ENCODE data around the gene MC1R. TPM values are rescaled to one million over a fixed set of nuclear protein-coding genes. Genes with fewer than 3 reads are reported as not detected.

MC1R gene
- total and polyA plus RNA-seq, 2 experiments from 2014 or later = 0.74 to 4.3 TPM

DNA sequence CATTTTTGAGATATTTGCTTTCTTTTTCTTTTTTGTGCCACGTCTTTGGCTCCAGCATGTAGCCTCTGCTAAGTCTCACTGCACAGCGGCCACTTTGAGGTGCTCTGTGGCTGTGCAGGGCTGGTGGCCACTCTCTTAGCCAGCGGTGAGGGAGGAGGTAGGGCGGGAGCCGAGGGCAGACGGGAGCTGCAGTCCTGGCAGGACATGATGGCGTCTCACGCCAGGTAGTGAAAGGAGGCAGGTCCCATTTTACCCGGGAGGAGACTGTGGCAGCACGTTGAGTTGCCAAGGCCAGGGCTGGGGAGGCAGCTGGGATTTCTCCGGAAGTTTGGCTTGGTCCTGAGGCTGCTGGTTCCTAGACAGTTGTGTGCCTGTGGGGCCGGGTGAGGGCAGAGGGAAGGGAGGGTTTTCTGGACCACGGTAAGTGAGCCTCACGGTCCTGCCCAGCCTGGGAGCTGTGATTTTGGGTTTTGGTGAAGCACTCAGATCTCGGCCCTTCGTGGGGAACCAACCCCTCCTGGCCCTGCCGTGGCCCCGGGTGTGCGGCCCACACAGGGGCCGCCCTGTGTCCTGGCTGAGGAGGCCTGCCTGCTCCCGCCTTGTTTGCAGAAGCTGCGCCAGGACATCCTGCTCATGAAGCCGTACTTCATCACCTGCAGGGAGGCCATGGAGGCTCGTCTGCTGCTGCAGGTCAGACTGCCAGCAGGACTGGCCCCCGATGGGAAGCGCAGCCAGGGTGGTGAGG lies 44.3 kb downstream of the MC1R start:
- Histone ChIP-seq H3F3A (replicated peaks; ENCODE audit: low read depth) (0 out of 2 replicates have a peak, but pooled peaks cover 3% of the 10 kb centered on the region), H3K27ac (ENCODE audit: low read depth) (no peak overlapping the region), H3K4me3 (no peak overlapping the region), H3K79me2 (replicated peaks; ENCODE audit: insufficient read depth) (no peaks in the 10 kb centered on the region), H3K27me3 (ENCODE audit: insufficient read depth) (no peaks in the 10 kb centered on the region), H4K20me1 (replicated peaks; ENCODE audit: insufficient read depth) (0 out of 2 replicates have a peak, but pooled peaks cover 3% of the 10 kb centered on the region), H2AFZ (no peak overlapping the region), H3K4me1 (ENCODE audit: insufficient read depth) (no peaks in the 10 kb centered on the region), H3K9me2 (ENCODE audit: insufficient read depth) (no peaks in the 10 kb centered on the region), H3K4me2 (no peak overlapping the region), H3K36me3 (ENCODE audit: insufficient read depth) (no peaks in the 10 kb centered on the region)
- TF ChIP-seq, protein P1, sequence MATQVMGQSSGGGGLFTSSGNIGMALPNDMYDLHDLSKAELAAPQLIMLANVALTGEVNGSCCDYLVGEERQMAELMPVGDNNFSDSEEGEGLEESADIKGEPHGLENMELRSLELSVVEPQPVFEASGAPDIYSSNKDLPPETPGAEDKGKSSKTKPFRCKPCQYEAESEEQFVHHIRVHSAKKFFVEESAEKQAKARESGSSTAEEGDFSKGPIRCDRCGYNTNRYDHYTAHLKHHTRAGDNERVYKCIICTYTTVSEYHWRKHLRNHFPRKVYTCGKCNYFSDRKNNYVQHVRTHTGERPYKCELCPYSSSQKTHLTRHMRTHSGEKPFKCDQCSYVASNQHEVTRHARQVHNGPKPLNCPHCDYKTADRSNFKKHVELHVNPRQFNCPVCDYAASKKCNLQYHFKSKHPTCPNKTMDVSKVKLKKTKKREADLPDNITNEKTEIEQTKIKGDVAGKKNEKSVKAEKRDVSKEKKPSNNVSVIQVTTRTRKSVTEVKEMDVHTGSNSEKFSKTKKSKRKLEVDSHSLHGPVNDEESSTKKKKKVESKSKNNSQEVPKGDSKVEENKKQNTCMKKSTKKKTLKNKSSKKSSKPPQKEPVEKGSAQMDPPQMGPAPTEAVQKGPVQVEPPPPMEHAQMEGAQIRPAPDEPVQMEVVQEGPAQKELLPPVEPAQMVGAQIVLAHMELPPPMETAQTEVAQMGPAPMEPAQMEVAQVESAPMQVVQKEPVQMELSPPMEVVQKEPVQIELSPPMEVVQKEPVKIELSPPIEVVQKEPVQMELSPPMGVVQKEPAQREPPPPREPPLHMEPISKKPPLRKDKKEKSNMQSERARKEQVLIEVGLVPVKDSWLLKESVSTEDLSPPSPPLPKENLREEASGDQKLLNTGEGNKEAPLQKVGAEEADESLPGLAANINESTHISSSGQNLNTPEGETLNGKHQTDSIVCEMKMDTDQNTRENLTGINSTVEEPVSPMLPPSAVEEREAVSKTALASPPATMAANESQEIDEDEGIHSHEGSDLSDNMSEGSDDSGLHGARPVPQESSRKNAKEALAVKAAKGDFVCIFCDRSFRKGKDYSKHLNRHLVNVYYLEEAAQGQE (IDR thresholded peaks at IDR 0.05; ENCODE audit: unreplicated experiment) = no peak
- TF ChIP-seq NANOG (IDR thresholded peaks at IDR 0.05; ENCODE audit: borderline replicate concordance) (no peak), ZNF114 (CRISPR knock-in tag; IDR thresholded peaks at IDR 0.05) (no peak), EZH2 (IDR thresholded peaks at IDR 0.05; ENCODE audit: low read depth, unreplicated experiment) (no peak), ZNF331 (CRISPR knock-in tag; IDR thresholded peaks at IDR 0.05; ENCODE audit: low read depth) (no peak), CREB1 (CRISPR knock-in tag; IDR thresholded peaks at IDR 0.05; ENCODE audit: low read depth) (no peak), EZH2phosphoT487 (IDR thresholded peaks at IDR 0.05; ENCODE audit: unreplicated experiment) (no peak), STAT1 (IDR thresholded peaks at IDR 0.05; ENCODE audit: unreplicated experiment) (no peak), POLR2AphosphoS5 (IDR thresholded peaks at IDR 0.05; ENCODE audit: low read depth) (no peak), JUNB (IDR thresholded peaks at IDR 0.05; ENCODE audit: unreplicated experiment) (no peak)
- TF ChIP-seq, protein P2, sequence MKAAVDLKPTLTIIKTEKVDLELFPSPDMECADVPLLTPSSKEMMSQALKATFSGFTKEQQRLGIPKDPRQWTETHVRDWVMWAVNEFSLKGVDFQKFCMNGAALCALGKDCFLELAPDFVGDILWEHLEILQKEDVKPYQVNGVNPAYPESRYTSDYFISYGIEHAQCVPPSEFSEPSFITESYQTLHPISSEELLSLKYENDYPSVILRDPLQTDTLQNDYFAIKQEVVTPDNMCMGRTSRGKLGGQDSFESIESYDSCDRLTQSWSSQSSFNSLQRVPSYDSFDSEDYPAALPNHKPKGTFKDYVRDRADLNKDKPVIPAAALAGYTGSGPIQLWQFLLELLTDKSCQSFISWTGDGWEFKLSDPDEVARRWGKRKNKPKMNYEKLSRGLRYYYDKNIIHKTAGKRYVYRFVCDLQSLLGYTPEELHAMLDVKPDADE (IDR thresholded peaks at IDR 0.05) = no peak
- TF ChIP-seq, protein P3, sequence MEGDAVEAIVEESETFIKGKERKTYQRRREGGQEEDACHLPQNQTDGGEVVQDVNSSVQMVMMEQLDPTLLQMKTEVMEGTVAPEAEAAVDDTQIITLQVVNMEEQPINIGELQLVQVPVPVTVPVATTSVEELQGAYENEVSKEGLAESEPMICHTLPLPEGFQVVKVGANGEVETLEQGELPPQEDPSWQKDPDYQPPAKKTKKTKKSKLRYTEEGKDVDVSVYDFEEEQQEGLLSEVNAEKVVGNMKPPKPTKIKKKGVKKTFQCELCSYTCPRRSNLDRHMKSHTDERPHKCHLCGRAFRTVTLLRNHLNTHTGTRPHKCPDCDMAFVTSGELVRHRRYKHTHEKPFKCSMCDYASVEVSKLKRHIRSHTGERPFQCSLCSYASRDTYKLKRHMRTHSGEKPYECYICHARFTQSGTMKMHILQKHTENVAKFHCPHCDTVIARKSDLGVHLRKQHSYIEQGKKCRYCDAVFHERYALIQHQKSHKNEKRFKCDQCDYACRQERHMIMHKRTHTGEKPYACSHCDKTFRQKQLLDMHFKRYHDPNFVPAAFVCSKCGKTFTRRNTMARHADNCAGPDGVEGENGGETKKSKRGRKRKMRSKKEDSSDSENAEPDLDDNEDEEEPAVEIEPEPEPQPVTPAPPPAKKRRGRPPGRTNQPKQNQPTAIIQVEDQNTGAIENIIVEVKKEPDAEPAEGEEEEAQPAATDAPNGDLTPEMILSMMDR (conservative IDR thresholded peaks at IDR 0.05; ENCODE audit: low read depth in 2 of 2) = no peak
- TF ChIP-seq, protein P4, sequence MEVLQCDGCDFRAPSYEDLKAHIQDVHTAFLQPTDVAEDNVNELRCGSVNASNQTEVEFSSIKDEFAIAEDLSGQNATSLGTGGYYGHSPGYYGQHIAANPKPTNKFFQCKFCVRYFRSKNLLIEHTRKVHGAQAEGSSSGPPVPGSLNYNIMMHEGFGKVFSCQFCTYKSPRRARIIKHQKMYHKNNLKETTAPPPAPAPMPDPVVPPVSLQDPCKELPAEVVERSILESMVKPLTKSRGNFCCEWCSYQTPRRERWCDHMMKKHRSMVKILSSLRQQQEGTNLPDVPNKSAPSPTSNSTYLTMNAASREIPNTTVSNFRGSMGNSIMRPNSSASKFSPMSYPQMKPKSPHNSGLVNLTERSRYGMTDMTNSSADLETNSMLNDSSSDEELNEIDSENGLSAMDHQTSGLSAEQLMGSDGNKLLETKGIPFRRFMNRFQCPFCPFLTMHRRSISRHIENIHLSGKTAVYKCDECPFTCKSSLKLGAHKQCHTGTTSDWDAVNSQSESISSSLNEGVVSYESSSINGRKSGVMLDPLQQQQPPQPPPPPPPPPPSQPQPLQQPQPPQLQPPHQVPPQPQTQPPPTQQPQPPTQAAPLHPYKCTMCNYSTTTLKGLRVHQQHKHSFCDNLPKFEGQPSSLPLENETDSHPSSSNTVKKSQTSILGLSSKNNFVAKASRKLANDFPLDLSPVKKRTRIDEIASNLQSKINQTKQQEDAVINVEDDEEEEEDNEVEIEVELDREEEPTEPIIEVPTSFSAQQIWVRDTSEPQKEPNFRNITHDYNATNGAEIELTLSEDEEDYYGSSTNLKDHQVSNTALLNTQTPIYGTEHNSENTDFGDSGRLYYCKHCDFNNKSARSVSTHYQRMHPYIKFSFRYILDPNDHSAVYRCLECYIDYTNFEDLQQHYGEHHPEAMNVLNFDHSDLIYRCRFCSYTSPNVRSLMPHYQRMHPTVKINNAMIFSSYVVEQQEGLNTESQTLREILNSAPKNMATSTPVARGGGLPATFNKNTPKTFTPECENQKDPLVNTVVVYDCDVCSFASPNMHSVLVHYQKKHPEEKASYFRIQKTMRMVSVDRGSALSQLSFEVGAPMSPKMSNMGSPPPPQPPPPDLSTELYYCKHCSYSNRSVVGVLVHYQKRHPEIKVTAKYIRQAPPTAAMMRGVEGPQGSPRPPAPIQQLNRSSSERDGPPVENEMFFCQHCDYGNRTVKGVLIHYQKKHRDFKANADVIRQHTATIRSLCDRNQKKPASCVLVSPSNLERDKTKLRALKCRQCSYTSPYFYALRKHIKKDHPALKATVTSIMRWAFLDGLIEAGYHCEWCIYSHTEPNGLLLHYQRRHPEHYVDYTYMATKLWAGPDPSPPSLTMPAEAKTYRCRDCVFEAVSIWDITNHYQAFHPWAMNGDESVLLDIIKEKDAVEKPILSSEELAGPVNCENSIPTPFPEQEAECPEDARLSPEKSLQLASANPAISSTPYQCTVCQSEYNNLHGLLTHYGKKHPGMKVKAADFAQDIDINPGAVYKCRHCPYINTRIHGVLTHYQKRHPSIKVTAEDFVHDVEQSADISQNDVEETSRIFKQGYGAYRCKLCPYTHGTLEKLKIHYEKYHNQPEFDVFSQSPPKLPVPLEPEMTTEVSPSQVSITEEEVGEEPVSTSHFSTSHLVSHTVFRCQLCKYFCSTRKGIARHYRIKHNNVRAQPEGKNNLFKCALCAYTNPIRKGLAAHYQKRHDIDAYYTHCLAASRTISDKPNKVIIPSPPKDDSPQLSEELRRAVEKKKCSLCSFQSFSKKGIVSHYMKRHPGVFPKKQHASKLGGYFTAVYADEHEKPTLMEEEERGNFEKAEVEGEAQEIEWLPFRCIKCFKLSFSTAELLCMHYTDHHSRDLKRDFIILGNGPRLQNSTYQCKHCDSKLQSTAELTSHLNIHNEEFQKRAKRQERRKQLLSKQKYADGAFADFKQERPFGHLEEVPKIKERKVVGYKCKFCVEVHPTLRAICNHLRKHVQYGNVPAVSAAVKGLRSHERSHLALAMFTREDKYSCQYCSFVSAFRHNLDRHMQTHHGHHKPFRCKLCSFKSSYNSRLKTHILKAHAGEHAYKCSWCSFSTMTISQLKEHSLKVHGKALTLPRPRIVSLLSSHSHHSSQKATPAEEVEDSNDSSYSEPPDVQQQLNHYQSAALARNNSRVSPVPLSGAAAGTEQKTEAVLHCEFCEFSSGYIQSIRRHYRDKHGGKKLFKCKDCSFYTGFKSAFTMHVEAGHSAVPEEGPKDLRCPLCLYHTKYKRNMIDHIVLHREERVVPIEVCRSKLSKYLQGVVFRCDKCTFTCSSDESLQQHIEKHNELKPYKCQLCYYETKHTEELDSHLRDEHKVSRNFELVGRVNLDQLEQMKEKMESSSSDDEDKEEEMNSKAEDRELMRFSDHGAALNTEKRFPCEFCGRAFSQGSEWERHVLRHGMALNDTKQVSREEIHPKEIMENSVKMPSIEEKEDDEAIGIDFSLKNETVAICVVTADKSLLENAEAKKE (CRISPR knock-in tag; IDR thresholded peaks at IDR 0.05) = no peak
- H3K4me1 Mint-ChIP-seq = peaks cover 5% of the 10 kb centered on the region
- peaks cover 27% of the 10 kb centered on the region for H3K36me3 Mint-ChIP-seq (ENCODE audit: low read depth)
- H3K9me3 Mint-ChIP-seq = no peaks in the 10 kb centered on the region
- no peak overlapping the region for H3K4me3 Mint-ChIP-seq
- DNase-seq (ENCODE audit: low spot score) = no peak
- no peak overlapping the region for H3K27ac Mint-ChIP-seq
- H3K27me3 Mint-ChIP-seq (ENCODE audit: insufficient read depth, low read depth, poor library complexity) = peaks cover 8% of the 10 kb centered on the region
- ATAC-seq = no peak

Data from GM23338 (cell line).